H1 (cell line): ENCODE measurements around the gene CRABP2. TPM values are rescaled to one million over a fixed set of nuclear protein-coding genes. Genes with fewer than 3 reads are reported as not detected.

Source experiments
- HDAC2 ChIP-seq, 2 experiments: fragments of 300-600 bp in 1 of 2; sonication (generic) in 1 of 2; IDR thresholded peaks; 2 replicates each; pipeline ENCODE4 v1.6.1; 2011 to 2012; ENCODE audit warnings: low read depth in 2 of 2, low read length in 2 of 2, mild to moderate bottlenecking in 2 of 2, moderate library complexity in 2 of 2, borderline replicate concordance in 1 of 2, inconsistent platforms in 1 of 2
- polyA plus RNA-seq, 7 experiments: library from polyadenylated mRNA; depleted of rRNA in 3 of 7; stranded (reverse) in 5 of 7; unstranded in 2 of 7; fragments of >200 nt in 5 of 7; fragments of 200-250 nt in 2 of 7; gene quantifications; 1 replicate in 5 of 7; 2 replicates in 1 of 7; 4 replicates in 1 of 7; pipeline versions ENCODE4 v1.2.1 to v1.2.3, GENCODE V29; 2011 to 2013; ENCODE audit warnings: missing spikeins in 2 of 7, mixed read lengths in 2 of 7
- total RNA-seq: library from RNA; stranded (reverse); fragmentation: NEBNext Ultra II Directional; extraction: Animal tissue kit (Norgen Biotek cat#: 25700); gene quantifications from 2 replicates; pipeline ENCODE4 v1.2.1, GENCODE V29; 2021

The CRABP2 gene
- total and polyA plus RNA-seq, 2 of the 8 experiments (the other 6 are each of a cell fraction or from before 2014, with no cell fraction given): 69.2 to 119 TPM

GRCh38 chr1:156675210-156676113, 29.9 kb downstream of the CRABP2 start (continued):
- no peak for TF ChIP-seq HDAC2 (IDR thresholded peaks at IDR 0.05; ENCODE audit: borderline replicate concordance in 1 of 2, low read depth in 2 of 2, low read length in 2 of 2)
